GM12865 (cell line): ENCODE data around the gene RPH3AL.
"Not testable (repeated sequence)": the region's sequence is repeated elsewhere in the genome, so short reads cannot be mapped to it uniquely, and the experiment has no call there.

Source experiments
- DNase-seq: peaks from one replicate; pipeline ENCODE4 v3.0.0; 2010; ENCODE audit warnings: low read depth
- H3K4me3 ChIP-seq: 2 replicates; pipeline ENCODE4 v1.5.1; 2011; ENCODE audit warnings: mild to moderate bottlenecking, low read depth, low read length, control low read depth
- CTCF ChIP-seq: IDR thresholded peaks from 2 replicates; pipeline ENCODE4 v1.5.1; 2011; ENCODE audit warnings: low read length, control low read depth, low read depth, inconsistent platforms; ENCODE audit not compliant: insufficient read depth; ENCODE audit errors: missing control alignments

The RPH3AL gene

GRCh38 chr17:379531-380465, 27.2 kb upstream of the RPH3AL start:
- H3K4me3 ChIP-seq, result no peak overlapping the region
- DNase-seq, result no peak
- no peak for TF ChIP-seq CTCF

GRCh38 chr17:378068-378467, 25.5 kb upstream of the RPH3AL start:
- no peak overlapping the region for H3K4me3 ChIP-seq
- TF ChIP-seq CTCF, result no peak
- no peak for DNase-seq

DNA sequence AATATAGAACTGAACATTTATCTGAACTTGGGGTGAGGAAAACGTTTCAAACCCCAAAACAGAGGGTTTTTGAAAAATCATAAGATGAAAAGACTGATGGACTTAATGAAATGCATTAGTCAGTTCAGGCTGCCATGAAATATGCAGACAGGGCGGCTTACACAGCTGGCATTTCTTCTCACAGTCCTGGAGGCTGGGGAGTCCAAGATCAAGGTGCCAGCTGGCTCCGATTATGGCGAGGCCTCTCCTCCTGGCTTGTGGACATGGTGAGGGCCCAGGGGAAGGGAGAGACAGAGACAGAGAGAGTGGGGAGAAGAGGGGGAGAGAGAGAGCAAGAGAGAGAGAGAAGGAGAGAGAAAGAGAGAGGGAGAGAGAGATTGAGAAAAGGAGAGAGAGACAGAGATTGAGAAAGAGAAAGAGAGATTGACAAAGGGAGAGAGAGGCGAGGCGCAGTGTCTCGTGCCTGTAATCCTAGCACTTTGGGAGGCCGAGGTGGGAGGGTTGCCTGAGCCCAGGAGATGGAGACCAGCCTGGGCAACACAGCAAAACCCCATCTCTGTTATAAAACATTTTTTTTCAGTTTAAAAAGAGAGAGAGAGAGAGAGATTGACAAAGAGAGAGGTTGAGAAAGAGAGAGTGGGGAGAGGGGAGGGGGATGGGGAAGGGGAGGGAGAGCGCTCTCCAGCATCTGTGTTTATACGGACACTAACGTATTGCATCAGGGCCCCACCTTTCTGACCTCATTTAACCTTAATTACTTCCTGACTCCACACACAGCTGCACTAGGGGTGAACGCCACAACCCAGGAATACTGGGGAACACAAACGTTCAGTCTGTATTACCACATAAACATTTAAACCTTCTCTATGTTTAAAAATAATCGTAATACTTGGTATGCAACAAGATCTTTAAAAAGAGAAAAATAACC, 24.6 kb upstream of the RPH3AL start:
- TF ChIP-seq CTCF, result no peak
- DNase-seq, result no peak
- no peak overlapping the region for H3K4me3 ChIP-seq

DNA sequence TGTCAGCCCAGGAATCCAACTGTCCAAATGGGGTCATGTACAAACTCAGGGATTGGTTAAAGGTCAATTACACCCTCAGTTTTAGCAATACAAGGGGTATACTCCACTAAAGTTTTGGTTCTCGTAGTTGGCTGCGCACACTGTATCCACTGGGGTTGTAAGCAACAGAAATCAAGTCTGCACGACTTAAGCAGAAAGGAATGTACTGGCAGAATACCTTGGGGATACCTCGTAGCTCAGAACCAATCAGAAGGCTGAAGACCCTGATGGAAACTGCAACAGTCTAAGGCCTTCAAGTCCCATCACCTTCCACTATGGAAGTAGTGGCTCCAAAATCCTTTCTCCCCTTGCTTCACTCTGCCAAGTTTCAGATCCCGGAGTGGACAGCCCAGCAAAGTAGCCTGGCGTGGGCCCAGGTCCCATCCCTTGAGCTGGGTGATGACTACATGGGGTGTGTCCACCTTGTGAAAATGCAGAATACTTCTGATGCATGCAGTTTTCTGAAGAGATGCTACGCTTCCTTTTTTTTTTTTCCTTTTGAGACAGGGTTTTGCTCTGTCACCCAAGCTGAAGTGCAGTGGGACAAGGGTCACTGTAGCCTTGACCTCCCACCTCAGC, 21.1 kb upstream of the RPH3AL start:
- no peak overlapping the region for H3K4me3 ChIP-seq
- no peak for TF ChIP-seq CTCF
- no peak for DNase-seq

GRCh38 chr17:372157-373152, 19.8 kb upstream of the RPH3AL start:
- no peak for DNase-seq
- no peak for TF ChIP-seq CTCF
- H3K4me3 ChIP-seq, result no peak overlapping the region

- TF ChIP-seq CTCF, result no peak
- DNase-seq, result no peak
- no peak overlapping the region for H3K4me3 ChIP-seq
Measured at GRCh38 chr17:371583-371982, 19.0 kb upstream of the RPH3AL start.

DNA sequence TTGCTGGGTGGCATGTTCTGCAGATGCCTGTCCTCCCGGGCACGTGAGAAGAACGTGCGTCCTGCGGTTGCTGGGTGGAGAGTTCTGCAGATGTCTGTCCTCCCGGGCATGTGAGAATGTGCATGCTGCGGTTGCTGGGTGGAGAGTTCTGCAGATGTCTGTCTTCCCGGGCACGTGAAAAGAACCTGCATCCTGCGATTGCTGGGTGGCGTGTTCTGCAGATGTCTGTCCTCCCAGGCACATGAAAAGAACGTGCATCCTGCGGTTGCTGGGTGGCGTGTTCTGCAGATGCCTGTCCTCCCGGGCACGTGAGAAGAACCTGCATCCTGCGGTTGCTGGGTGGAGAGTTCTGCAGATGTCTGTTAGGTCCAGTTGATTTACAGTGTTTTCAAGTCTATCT, 15.0 kb upstream of the RPH3AL start:
- not testable (repeated sequence) for H3K4me3 ChIP-seq, DNase-seq

GRCh38 chr17:366657-367615, 14.3 kb upstream of the RPH3AL start:
- not testable (repeated sequence) for H3K4me3 ChIP-seq, DNase-seq
